ENCODE results near the gene ITIH5.

DNA sequence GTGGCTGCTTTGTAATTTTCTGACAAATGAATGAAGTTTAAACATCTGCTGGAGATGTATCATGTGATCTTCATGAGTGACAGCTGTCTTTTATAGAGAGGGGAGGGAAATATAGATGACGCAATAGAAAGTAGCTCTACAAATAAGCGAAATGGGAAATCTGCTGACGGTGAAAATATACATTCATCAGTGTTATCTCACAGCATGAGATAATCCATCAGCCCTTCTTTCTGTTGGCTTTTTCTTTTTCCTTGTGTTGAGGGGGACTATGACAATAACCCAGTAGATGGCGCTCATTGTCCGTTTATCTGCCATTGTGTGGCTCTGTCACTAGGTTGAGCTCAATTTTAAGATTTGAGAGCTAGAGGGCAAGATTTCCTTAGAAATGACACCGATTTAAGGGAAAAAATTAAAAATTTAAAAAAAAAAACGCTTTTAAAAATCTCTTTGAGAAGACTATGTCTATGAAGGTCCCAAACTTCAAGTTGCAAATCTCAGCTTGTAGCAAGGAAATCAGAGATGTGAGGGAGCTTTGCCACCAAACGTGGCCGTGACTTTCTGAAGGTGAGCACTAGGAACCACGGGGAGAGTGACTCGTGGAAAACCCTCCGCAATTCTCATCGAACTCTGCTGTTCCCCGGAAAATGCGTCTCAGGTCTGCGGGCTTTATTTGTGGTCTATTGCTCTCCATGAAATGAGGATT, 141.3 kb downstream of the ITIH5 start:
- no peak for TF ChIP-seq EP300 (IDR thresholded peaks at IDR 0.05)
- TF ChIP-seq, protein P1, sequence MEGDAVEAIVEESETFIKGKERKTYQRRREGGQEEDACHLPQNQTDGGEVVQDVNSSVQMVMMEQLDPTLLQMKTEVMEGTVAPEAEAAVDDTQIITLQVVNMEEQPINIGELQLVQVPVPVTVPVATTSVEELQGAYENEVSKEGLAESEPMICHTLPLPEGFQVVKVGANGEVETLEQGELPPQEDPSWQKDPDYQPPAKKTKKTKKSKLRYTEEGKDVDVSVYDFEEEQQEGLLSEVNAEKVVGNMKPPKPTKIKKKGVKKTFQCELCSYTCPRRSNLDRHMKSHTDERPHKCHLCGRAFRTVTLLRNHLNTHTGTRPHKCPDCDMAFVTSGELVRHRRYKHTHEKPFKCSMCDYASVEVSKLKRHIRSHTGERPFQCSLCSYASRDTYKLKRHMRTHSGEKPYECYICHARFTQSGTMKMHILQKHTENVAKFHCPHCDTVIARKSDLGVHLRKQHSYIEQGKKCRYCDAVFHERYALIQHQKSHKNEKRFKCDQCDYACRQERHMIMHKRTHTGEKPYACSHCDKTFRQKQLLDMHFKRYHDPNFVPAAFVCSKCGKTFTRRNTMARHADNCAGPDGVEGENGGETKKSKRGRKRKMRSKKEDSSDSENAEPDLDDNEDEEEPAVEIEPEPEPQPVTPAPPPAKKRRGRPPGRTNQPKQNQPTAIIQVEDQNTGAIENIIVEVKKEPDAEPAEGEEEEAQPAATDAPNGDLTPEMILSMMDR (IDR thresholded peaks at IDR 0.05) = peak; percentile 80 to 90 (median 90)
- no peak for TF ChIP-seq POLR2A (IDR thresholded peaks at IDR 0.05; ENCODE audit: low read depth)
- no peak for TF ChIP-seq POLR2AphosphoS5 (IDR thresholded peaks at IDR 0.05)
